Stimulated activated CD4-positive, alpha-beta T cell treated with anti-CD3 and anti-CD28 coated beads, Interleukin-4, amount 100 ng/mL, for 48 hours (primary cell): ENCODE results near the gene CSNK1G3.

Source experiments
- DNase-seq, 2 donors: peaks; one replicate each; pipeline ENCODE4 v3.0.0-alpha.2; 2020; ENCODE audit warnings: low read depth in 2 of 2

CSNK1G3 gene

DNA sequence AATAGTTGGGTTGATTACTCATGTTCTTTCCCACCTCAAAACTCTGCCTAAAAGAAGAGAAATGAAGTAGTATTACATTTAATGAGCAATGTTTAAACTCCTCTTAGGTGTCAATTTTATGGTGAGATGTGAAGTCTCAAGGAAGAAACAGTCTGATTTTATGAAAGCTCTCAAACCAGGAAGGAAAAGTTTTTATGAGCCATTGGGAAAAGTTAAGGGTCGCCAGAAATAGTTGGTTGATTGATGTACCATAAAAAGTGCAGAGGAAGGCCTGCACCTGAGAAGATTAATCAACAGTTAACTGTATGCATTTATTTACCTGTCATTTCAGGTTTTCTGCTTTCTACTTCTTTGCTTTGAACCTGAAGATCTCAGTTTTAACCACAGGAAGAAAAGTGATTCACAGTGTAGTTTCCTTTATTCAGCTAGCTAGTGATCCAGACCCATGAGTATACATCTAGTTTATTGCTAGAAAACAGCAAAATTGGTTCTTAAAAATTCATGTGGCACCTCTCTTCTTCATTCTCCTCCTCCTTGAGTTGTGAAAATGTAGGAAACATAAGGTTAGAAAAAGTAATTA lies 133.1 kb downstream of the CSNK1G3 start:
- no peak for DNase-seq

DNA sequence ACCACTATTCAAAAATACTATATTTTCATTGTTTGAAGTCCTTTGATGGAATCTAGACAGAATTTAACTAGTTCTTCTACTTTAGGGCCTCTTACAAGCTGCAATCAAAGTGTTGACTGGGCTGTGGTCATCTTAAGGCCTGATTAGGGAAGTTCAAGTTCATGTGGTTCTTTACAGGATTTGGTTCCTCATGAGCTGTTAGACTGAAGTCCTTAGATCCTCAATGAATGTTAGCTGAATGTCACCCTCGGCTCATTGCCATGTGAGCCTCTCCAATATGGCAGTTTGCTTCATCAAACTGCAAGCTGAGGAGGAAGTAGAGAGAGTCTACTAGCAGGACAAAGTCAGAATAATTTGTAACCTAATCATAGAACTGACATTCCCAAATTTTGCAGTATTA lies 135.1 kb downstream of the CSNK1G3 start:
- no peak for DNase-seq

DNA sequence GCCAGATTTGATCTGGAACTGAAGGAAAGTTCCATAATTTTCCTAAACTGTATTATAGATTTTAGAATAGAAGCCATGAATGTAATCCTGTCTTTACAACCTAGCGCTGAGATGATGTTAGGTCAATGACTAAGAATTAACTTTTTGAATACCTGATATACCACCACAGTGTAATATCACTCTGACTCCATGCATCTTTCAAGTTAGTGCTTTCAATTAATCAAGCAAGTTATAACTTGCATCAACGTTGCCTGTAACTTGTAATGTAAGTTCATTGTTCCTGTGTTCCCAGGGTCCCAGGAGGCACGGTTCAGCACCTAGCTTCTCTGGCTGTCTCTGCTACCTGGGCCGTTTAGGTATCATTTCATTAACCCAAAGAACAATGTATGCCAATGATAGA lies 139.3 kb downstream of the CSNK1G3 start:
- no peak for DNase-seq

GRCh38 chr5:123659011-123659410 lies 147.0 kb downstream of the CSNK1G3 start:
- no peak for DNase-seq

GRCh38 chr5:123659495-123659894 lies 147.5 kb downstream of the CSNK1G3 start:
- no peak for DNase-seq

DNA sequence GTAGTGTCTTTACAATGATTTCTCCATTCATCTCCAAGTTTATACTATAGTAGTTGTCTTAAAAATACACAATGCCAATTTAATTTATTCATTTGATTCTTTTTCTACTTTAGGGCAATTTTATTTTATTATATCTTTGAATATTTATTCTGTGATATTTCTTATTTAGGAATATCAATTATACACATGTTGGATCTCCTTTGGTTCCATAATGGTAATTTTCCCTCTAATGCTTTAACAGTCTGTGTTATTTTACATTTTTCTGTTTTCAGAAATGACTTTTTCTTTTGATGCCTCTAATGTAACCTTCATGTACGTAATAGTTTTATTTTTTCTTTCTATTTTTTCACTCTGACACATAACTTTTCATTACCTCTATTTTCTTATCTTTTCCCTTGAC lies 153.0 kb downstream of the CSNK1G3 start:
- no peak for DNase-seq

GRCh38 chr5:123665822-123666371 lies 153.9 kb downstream of the CSNK1G3 start:
- DNase-seq, result no peak
